SW480 (cell line): ENCODE results near the gene GRIFIN.

ENCODE experiments used
- DNase-seq: peaks from one replicate; pipeline ENCODE4 v3.0.0-alpha.2; 2016; ENCODE audit warnings: low spot score

Gene GRIFIN, protein sequence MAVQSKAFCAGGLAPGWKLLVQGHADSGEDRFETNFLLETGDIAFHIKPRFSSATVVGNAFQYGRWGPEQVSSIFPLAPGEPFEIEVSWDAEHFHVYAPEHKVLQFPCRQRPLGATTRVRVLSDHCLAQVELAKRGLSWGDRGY

DNA sequence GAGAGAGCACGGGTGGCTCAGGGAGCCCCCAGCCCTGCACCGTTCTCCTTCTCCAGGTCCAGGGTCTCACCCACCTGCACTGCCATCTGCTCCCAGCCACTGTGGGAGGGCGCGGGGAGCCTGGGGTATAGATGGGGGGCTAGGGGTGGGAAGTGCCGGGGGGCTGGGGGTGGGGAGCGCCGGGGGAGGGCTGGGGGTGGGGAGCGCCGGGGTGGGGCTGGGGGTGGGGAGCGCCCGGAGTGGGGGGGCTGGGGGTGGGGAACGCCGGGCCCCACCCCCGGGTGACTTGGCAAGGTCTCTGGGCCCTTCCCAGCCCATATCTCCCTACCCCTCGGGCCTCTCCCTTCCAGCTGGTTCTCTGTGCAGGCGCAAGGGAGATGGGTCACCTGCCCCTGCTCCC is at the start of gene GRIFIN:
GRIFIN (minus strand) TSS at position 101 of the 400 bp plus-strand sequence; CDS start at position 86, 15 bp downstream.
- DNase-seq: no peak

DNA sequence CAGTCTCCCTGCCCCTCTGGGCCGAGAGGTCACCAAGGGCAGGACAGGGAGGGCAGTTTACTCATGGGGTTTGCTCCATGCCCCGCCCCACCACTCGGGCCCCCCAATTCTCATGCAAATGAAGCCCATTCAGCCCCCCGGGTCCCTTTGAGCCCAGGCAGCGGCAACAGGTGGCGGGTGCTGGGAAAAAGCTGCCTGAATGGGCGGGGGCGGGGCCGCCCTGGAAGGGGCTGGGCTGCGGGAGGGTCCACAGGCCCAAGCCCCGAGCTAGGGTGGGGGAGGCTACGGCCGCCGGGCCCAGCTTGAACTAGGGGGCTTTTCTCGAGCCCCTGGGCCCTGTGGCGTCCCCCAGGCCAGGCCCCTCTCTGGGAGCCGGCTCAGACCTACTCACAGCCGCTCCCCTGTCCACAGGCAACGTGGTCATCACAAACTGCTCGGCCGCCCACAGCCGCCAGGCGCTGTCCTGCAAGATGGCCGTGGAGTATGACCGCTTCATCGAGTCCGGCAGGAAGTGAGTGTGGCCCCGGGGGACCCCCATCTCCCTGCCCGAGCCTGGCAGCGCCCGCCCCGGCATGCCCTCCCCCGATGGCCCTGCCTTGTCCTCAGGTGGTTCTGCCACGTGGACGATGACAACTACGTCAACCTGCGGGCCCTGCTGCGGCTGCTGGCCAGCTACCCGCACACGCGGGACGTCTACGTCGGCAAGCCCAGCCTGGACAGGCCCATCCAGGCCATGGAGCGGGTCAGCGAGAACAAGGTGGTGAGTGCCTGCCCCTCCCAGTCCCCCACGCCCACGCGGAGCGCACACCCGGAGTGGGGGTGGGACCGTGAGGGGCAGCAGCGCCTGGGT is 48.8 kb upstream of the GRIFIN start:
- peak; percentile 19 for DNase-seq

DNA sequence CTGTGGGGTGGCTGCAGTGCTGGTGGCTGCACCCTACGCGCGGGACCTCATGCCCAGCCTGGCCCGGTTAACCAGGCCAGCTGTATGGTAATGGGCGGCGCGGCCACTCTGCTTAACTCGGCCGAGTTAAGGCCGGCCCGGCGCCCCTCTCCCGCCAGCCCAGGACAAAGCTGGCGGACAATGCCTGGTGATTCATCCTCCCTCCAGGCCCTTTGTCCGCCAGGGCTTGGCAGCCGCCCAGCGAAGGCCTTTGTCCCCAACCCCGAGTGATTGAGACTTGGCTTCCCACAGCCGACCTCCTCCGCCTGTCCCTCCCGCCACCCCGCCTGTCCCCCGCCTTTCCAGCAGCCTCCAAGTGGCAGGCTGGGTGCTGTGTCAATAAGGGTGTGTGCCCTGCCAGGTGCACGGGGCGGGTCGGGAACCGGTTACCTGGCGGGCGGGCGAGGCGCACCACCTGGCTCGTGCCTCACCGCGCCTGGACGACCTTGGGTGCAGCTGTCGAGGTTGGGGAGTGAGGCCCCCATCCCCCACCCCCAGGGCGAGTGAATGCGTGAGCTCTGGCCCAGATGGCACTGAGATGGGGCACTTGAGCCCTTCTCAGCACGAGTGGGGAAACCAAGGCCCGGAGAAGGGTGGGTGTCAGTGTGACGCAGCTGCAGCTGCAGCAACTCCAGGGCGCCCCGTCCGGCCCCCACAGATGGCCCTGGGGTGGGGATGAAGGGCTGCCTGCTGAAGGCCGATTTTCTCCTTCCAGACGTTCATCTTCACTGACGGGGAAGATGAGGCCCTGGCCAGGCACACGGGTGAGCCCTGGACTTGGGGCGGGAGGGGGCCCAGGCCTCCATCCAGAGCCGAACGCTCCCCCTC is 48.0 kb upstream of the GRIFIN start:
- peak; percentile 98 for DNase-seq

DNA sequence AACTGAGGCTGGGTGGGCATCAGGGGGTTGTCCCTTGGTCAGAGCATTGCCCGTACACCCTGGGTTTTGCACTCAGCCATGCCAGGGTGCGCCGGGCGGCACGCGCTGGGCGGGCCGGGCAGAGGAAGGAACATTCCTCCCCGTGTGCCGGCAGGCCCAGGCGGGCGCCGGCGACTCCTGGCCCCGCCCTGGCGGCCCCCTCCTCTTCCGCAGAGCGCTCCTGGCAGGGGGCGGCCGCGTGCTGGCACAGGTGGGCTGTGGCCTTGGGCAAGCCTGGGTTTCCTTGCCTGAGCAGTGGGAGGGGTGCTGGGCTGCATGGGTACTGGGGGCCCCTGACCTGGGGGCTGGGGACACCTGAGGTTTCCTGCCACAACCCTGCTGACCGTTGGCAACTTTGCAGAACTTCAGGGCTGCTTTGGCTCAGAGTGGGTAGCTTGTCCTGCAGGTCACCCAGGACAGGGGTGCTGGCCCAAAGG is 47.3 kb upstream of the GRIFIN start:
- peak; percentile 80 for DNase-seq

DNA sequence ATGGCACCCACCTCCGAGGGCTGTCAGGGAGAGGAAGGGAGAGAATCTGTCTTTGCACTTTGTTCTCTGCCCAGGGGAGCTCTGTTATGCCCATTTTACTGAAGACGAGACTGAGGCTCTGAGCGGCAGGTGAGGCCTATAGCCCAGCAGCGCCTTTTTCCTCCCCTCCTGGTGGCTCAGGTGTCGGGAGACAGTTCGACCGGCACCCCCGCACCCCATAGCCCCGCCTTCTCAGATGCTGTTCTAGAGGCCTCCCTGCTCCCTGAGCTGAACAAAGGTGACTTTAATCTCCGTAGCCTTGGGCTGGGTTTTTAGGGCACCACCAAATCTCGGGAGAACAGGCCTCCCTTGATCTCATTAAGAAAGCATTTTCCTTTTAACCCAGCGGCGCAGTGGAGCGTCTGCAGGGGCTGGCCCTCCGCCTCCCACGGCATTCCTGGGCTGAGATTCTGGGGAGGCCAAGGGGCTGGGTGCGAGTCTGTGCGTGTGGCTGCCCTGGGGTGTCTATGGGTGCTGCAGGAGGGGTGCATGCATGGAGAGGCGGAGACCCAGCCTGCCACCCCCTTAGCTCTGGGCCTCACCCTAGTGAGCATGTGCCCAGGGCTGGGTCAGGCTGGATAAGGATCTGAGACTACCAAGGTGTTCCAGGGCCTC is 46.7 kb upstream of the GRIFIN start:
- DNase-seq: peak; percentile 97

DNA sequence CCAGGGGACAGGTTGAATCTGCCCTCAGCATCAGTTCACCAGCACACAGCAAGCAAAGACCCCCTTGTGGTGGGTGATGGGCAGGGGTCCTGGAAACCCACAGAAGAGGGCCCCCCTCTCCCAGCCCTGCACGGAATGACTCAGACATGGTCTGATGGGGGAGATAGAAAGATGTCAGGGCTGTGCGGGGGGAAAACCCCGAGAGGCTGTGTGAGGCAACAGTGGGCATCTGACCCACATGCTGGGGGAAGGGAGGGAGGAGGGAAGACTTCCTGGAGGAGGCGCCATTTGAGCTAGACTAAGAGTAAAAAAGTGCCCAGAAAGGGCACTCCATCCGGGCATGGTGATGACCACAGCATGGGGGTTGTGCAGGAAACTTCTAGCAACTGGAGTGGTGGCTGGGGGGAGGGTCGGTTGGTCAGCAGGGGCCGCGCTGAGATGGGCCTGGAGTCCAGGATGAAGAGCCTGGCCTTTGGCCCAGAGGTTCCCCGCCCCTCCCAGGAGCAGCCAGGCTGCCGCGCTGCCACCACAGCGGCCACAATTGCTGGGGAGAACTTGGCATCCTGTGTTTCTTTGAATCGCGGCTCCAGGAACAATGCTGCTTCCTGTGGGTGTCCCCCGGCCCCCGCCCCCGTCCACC is 45.9 kb upstream of the GRIFIN start:
- DNase-seq: peak; percentile 74

DNA sequence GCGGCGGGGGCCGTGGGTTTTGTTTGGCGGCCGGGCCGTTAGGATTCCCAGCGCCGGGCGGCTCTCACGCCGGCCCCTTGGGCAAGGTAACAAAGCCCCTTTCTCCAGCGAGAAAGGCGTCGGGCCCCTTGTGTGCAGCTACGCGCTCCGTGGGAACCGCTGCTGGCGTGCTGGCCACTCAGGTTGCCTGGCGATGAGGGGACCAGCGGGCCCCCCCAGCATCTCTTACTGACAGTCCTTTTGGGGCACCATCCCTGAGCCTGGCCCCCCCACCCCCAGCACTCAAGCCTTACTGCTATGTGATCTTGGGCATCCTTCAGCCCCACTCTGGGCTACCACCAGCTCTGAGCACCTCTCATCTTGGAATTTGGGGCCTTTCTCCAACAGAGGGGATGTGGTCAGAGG is 45.1 kb upstream of the GRIFIN start:
- DNase-seq: no peak

DNA sequence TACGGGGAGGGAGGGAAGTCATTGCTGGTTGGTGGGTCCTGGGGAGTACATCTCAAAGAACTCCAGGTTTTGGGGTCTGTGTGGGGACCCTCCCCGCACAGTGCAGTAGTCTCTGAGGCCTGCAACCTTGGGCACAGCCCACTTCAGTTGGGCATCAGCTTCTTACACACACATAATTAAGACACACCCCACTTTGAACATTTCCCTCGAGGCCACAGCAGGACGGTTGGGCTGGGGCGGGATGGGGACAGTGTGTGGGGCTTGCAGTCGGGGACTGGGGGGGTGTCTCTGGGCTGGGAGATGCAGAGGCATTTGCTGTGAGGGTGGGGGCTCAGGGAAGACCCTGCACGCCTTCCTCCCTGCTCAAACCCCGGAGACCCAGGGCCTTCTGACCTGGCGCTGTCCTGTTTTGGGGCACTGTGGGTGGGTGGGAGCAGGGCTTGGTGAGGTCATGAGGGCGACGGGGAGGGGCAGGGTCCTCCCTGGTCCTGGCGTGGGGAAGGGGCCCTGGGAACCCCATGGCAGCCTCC is 44.6 kb upstream of the GRIFIN start:
- DNase-seq: peak; percentile 45

DNA sequence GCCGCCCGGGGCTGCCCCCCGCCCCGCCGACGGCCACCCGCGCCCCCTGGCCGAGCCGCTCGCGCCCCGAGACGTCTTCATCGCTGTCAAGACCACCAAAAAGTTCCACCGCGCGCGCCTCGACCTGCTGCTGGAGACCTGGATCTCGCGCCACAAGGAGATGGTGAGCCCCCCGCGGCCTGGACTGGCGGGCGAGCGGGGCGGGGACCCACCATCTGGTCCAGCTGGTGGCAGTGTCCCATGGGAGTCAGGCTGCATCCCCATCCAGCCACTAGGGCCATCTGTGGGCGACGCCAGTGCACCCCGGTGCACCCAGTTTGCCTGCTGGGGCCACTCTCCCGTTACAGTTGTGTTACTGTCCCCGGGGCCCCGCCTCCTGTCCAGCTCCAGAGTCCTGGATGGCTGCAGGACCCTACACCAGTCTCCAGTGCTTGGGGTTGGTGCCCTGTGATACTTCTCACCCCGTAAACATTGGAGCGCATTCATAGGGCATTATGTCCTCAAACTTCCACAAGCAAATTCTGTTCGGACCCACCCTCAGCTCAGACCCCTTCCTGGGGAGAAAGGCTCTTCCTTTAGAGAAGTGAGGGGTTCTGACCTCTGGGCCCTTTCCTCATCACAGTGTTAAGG is 44.0 kb upstream of the GRIFIN start:
- peak; percentile 88 for DNase-seq

DNA sequence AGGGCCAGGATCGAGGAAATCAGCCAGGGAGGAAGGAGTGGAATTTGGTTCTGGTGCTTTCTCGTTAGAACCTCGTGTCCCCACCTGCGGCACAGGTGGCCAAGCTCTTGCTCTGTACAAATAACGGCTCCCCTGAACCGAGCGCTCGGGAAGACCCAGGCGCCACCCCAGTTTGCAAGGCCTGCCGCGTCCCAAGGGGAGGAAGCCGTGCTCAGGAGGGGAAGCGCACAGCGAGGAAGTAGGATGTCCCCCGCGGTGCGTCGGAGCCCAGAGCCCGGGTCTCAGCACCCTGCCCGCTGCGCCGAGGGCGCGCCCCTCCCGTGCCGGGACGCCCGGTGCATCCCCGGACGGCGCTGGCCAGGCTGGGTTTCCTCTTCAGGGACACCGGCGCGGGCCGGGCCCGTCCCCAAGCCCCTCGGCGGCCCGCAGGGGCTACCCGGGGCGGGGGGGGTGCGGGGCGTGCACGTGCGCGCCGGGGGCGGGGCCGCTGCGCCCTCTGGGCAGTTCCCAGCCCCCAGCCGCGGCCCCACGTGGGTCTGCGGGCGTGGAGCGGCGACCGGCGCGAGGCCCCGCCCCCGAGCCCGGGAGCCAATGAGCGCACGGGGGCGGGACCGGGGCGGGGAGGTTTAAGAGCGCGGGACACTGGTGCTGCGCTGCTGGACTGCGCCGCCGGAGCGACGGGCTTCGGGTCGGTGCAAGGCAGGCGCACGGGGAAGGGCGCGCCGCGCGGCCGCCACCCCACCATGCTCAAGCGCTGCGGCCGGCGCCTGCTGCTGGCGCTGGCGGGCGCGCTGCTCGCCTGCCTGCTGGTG is 43.1 kb upstream of the GRIFIN start, which contains the start of gene LFNG:
LFNG (plus strand) TSS at position 656 of the 812 bp plus-strand sequence; CDS start at position 744, 88 bp downstream.
- DNase-seq: peak; percentile 95

DNA sequence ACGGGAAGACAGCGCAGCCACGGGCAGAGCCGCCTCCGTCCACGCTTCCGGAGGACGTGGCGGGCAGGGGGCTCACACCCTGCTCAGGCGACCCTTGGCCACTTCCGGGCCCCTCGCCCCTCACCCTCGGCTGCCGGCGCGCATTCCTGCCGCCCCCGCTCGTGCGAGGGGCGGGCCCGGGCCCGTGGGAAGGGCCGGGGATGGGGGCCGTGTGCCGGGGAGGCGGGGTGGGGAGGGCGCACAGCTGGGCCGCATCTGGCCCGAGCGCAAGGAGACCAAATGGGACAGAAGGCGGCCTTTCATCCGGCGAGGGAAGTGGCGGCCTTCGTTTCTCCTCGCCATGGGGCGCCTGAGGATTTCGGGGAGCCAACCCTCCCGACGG is 42.5 kb upstream of the GRIFIN start:
- DNase-seq: no peak

DNA sequence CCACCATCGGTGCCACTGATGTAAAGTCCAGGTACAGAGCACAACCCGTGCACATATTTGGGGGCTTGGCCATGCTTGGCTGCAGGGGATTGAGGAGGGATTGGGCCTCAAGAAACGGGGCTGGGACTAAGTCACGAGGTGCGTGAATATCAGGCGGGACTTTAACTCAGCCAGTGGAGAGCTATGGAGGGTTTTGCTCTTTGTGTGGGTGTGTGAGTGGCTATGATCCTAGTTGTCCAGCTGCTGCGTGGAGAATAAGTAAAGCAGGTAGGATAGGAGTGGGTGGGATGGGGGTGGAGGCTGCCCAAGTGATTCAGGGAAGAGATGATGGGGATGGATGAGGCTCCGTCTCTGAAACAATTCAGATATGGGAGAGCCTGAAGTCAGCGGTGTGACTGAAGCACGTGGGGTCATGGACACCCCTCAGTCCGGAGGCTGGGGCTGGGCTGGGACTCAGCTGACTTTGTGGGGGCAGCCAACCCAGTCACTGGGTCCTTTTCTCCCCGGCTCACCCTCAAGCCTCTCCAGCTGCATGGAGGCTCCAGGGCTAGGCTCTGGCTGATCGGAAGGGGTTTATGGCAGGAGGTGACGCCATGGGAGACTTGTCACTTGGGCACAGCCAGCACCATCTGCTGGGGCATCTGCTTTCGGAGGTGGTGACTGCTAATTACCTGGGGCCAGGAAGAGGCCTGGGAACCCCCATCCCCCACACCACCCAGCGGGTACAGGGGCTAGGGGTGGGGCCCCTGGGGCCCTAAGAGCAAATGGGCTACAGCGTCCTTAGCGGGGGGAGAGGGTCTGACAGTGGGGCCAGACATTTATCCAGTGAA is 41.7 kb upstream of the GRIFIN start:
- DNase-seq: peak; percentile 90

DNA sequence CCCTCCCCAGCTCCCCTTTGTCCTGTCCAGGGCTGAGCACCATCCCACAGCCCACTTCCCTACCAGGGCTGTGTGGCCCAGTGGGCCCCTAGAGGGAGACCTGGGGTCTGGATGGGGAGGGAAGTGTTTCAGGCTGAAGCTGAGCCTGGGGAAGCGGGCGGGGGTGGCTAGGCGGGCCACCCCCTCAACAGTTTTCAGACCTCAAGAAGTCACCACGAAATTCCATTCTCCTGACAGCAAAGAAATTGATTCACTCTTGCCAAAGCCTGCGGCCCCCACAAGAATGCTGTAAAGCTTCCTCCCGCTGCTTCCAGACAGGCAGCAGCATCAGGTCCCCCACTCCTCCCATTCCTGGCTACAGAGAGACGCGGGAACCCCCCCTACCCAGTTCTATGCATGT is 40.8 kb upstream of the GRIFIN start:
- DNase-seq: peak; percentile 76

DNA sequence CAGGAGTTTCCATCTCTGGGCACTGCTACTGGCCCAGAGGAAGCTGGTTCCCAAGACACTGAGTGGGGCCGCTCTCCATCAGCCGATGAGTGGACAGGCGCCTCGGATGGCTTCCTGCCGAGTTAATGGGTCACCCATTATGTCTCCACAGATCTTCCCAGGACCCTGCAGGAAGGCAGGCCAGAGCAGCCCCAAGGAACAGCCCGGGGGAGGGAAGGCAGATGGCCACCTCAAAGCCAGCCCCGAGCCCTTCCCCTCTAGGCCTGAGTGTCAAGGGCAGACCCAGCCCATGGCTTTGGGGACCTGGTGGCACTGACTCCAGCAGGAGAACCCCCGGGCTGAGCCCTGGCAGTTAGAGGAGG is 40.0 kb upstream of the GRIFIN start:
- DNase-seq: no peak

DNA sequence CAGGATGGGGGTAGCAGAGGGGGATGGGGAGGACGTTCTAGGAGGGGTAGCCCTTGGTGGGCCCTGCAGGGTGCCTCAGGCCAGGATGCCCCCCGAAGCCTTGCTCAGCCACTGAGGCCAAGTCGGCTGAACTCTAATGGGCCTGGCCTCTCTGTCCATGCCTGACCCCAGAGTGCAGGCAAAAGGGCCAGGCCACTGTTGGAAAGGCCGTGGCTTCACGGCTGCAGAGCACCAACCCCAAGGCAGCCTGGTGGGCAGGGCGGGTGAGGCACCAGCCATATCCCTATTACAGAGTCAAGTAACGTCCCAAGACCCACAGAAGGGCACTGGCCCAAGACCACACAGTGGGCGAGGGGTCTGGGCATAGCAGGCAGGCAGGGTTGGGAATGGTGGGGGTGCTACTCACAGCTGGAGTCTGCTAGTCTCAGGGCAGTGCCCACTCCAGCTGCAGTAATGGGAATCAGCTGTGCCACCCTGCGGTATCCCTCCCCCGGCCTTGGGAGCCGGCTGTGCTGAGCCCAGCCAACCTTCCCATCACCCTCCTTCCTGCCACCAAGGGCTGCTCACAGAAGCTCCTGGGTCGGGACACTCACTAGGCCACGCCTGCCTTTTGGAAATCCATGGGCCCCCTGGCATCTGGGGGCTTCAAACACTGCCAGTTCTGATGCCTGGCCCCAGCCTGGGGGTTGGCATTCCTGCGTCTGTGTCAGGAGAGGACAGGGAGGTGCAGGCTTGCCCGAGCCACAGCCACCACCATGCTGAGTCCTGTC is 39.4 kb upstream of the GRIFIN start:
- no peak for DNase-seq

DNA sequence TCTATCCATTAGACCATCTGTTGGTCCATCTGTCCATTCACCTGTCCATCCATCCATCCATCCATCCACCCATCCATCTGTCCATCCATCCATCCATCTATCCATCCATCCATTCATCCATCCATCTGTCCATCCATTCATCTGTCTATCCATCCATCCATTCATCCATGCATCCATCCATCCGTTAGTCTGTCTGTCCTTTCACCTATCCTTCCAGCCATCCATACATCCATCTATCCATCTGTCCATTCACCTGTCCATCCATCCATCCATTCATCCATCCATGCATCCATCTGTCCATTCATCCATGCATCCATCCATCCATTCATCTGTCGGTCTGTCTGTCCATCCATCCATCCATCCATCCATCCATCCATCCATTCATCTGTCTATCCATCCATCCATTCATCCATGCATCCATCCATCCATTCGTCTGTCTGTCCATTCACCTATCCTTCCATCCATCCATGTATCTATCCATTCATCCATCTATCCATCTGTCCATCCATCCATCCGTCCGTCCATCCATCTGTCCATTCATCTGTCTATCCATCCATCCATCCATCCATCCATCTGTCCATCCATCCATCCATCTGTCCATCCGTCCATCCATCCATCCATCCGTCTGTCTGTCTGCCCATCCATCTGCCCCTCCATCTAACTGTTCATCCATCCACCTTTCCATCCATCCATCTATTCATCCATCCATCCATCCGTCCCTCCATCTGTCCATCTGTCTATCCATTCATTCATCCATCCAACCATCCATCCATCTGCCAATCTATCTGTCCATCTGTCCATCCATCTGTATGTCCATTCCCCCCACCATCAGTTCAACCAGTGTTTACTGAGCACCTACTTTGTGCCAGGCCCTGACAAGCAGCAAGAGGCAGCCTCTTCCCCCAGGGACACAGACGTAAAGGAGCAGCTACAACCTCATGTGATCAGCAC is 38.5 kb upstream of the GRIFIN start:
- no peak for DNase-seq

DNA sequence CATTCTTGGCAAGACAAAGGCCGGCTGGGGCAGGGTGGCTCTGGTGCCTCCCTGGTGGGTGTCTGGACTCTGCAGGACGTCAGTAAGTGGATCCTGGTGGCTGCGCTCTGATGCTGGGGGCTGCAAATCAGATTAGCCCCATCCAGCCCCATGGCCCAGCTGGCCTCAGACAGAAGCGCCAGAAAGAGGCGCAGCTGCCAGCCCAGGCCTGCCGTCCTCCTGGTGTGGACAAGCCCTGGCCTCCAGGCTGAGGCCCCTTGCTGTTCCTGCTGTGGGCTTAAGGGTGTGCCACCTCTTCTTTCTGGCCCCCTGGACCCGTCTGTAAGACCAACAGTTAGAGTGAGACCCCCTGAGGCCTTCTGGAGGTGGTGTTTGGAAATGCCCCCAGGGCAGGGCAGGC is 37.5 kb upstream of the GRIFIN start:
- no peak for DNase-seq
